Activated CD8-positive, alpha-beta memory T cell treated with anti-CD3 and anti-CD28 coated beads for 1 hour (primary cell): Measurements from ENCODE around the gene ASTE1.
"Not testable (repeated sequence)": the region's sequence is repeated elsewhere in the genome, so short reads cannot be mapped to it uniquely, and the experiment has no call there.

Source experiments
- DNase-seq, 2 donors: peaks; one replicate each; pipeline ENCODE4 v3.0.0-alpha.2; 2020; ENCODE audit warnings: low read depth in 1 of 2; ENCODE audit errors: extremely low read depth in 1 of 2

ASTE1 gene

GRCh38 chr3:131009698-131010097 is 16.9 kb downstream of the ASTE1 start:
- no peak for DNase-seq

- DNase-seq = no peak
These were observed 18.3 kb downstream of the ASTE1 start for GRCh38 chr3:131008326-131008725.

GRCh38 chr3:131007782-131008181 is 18.8 kb downstream of the ASTE1 start:
- DNase-seq = no peak

- no peak for DNase-seq
These were observed 19.4 kb downstream of the ASTE1 start for GRCh38 chr3:131007256-131007655.

- DNase-seq = no peak
These were observed 22.0 kb downstream of the ASTE1 start for GRCh38 chr3:131004603-131005002.

GRCh38 chr3:131001071-131001470 is 25.6 kb downstream of the ASTE1 start:
- DNase-seq = no peak

GRCh38 chr3:130997289-130997688 is 29.3 kb downstream of the ASTE1 start:
- no peak for DNase-seq

- no peak for DNase-seq
These were observed 34.3 kb downstream of the ASTE1 start for GRCh38 chr3:130992344-130992743.

- no peak for DNase-seq
These were observed 35.5 kb downstream of the ASTE1 start for GRCh38 chr3:130991126-130991525.

GRCh38 chr3:130990282-130990681 is 36.3 kb downstream of the ASTE1 start:
- DNase-seq = no peak

- no peak for DNase-seq
These were observed 45.2 kb downstream of the ASTE1 start for GRCh38 chr3:130981469-130981868.

GRCh38 chr3:130979117-130979516 is 47.5 kb downstream of the ASTE1 start:
- no peak for DNase-seq

- DNase-seq = no peak
These were observed 49.9 kb downstream of the ASTE1 start for GRCh38 chr3:130976706-130977105.

- DNase-seq = no peak
These were observed 51.4 kb downstream of the ASTE1 start for GRCh38 chr3:130975251-130975650.

GRCh38 chr3:130974201-130974600 is 52.4 kb downstream of the ASTE1 start:
- no peak for DNase-seq

- DNase-seq = no peak
These were observed 53.2 kb downstream of the ASTE1 start for GRCh38 chr3:130973406-130973805.

- DNase-seq = not testable (repeated sequence)
These were observed 54.0 kb downstream of the ASTE1 start for GRCh38 chr3:130972592-130972991.

- no peak for DNase-seq
These were observed 55.4 kb downstream of the ASTE1 start for GRCh38 chr3:130971208-130971607.

- no peak for DNase-seq
These were observed 57.0 kb downstream of the ASTE1 start for GRCh38 chr3:130969621-130970020.

- no peak for DNase-seq
These were observed 58.4 kb downstream of the ASTE1 start for GRCh38 chr3:130968221-130968620.

GRCh38 chr3:130967281-130967680 is 59.3 kb downstream of the ASTE1 start:
- DNase-seq = no peak

GRCh38 chr3:130963878-130964277 is 62.7 kb downstream of the ASTE1 start:
- no peak for DNase-seq
